ENCODE data around the gene FOXA3. TPM values are rescaled to one million over a fixed set of nuclear protein-coding genes. Genes with fewer than 3 reads are reported as not detected.
A peak's percentile ranks its signal among the peaks of the same experiment; 100 is the strongest.

FOXA3 gene
- total RNA-seq, 2 experiments from 2014 or later = not detected

GRCh38 chr19:45882652-45883585, 18.8 kb downstream of the FOXA3 start:
- Mint-ChIP-seq H3K4me3 (peak overlapping the region; percentile 52), H3K4me1 (peaks cover 20% of the 10 kb centered on the region), H3K36me3 (no peaks in the 10 kb centered on the region), H3K27ac (no peak overlapping the region), H3K9me3 (no peaks in the 10 kb centered on the region), H3K27me3 (peaks cover 5% of the 10 kb centered on the region)
- ATAC-seq (ENCODE audit: low read depth) (no peak), DNase-seq (peak; percentile 90)
- POLR2A ChIA-PET = interaction anchor here (1.3 kb wide), 1 partner anchor 66 kb away, joined by 5 read pairs; no protein-coding TSS in a partner anchor

GRCh38 chr19:45883586-45883880, 19.4 kb downstream of the FOXA3 start:
- Mint-ChIP-seq H3K4me3 (peak overlapping the region; percentile 52), H3K36me3 (no peaks in the 10 kb centered on the region), H3K4me1 (peaks cover 18% of the 10 kb centered on the region), H3K9me3 (no peaks in the 10 kb centered on the region), H3K27me3 (peaks cover 2% of the 10 kb centered on the region), H3K27ac (no peak overlapping the region)
- DNase-seq = no peak
- no peak for ATAC-seq (ENCODE audit: low read depth)
- POLR2A ChIA-PET = no interaction called here

- DNase-seq = no peak
- peak overlapping the region; percentile 52 for H3K4me3 Mint-ChIP-seq
- no peaks in the 10 kb centered on the region for H3K36me3 Mint-ChIP-seq
- no peaks in the 10 kb centered on the region for H3K9me3 Mint-ChIP-seq
- no peak for ATAC-seq (ENCODE audit: low read depth)
- H3K4me1 Mint-ChIP-seq = peaks cover 17% of the 10 kb centered on the region
- POLR2A ChIA-PET = interaction anchor here (2.6 to 4.4 kb wide), 3 partner anchors 18 to 114 kb away, joined by 12 to 45 read pairs (median 30); partner anchors contain the start of genes FOXA3, MYPOP, SIX5 and SYMPK
- H3K27ac Mint-ChIP-seq = no peak overlapping the region
- peaks cover 2% of the 10 kb centered on the region for H3K27me3 Mint-ChIP-seq
Measured at GRCh38 chr19:45883881-45884681, 20.0 kb downstream of the FOXA3 start.

GRCh38 chr19:45884682-45885555, 20.8 kb downstream of the FOXA3 start:
- Mint-ChIP-seq H3K27me3 (peaks cover 2% of the 10 kb centered on the region), H3K9me3 (no peaks in the 10 kb centered on the region), H3K36me3 (peaks cover 2% of the 10 kb centered on the region), H3K4me3 (peak overlapping the region; percentile 49), H3K27ac (no peak overlapping the region), H3K4me1 (peaks cover 17% of the 10 kb centered on the region)
- ATAC-seq (ENCODE audit: low read depth) (no peak), DNase-seq (peak; percentile 58)
- POLR2A ChIA-PET = interaction anchor here (0.6 to 4.4 kb wide), 6 partner anchors 17 to 718 kb away, joined by 3 to 45 read pairs (median 8); partner anchors contain the start of genes DMWD, FOXA3, MYPOP and SIX5

GRCh38 chr19:45885556-45886426, 21.7 kb downstream of the FOXA3 start, which contains the start of gene IRF2BP1:
Gene IRF2BP1, minus strand, starts transcription at chr19:45886141. Its CDS starts 367 bp downstream, at chr19:45885774.
- peaks cover 19% of the 10 kb centered on the region for H3K4me1 Mint-ChIP-seq
- DNase-seq = peak; percentile 89
- ATAC-seq (ENCODE audit: low read depth) = peak; percentile 72
- H3K9me3 Mint-ChIP-seq = no peaks in the 10 kb centered on the region
- H3K4me3 Mint-ChIP-seq = peak within 1 kb of the TSS; percentile 90
- H3K27ac Mint-ChIP-seq = peak within 1 kb of the TSS; percentile 94
- POLR2A ChIA-PET = interaction anchor here (0.6 to 4.4 kb wide), 12 partner anchors 9 to 719 kb away, joined by 3 to 45 read pairs (median 5); partner anchors contain the start of genes DMWD, FBXO46, FOXA3 and MYPOP
- H3K36me3 Mint-ChIP-seq = peaks cover 2% of the 10 kb centered on the region
- peaks cover 2% of the 10 kb centered on the region for H3K27me3 Mint-ChIP-seq

- peak; percentile 88 for DNase-seq
- no peaks in the 10 kb centered on the region for H3K27me3 Mint-ChIP-seq
- peak overlapping the region; percentile 90 for H3K4me3 Mint-ChIP-seq
Measured at GRCh38 chr19:45886427-45887199, 22.5 kb downstream of the FOXA3 start.

GRCh38 chr19:45887200-45887710, 23.1 kb downstream of the FOXA3 start:
- Mint-ChIP-seq H3K36me3 (peaks cover 2% of the 10 kb centered on the region), H3K4me3 (peak overlapping the region; percentile 90), H3K4me1 (peaks cover 13% of the 10 kb centered on the region), H3K9me3 (no peaks in the 10 kb centered on the region), H3K27ac (peak overlapping the region; percentile 94), H3K27me3 (no peaks in the 10 kb centered on the region)
- DNase-seq (no peak), ATAC-seq (ENCODE audit: low read depth) (no peak)
- POLR2A ChIA-PET = interaction anchor here (2.3 to 4.4 kb wide), 3 partner anchors 15 to 71 kb away, joined by 5 to 45 read pairs (median 30); partner anchors contain the start of genes FOXA3, MYPOP and SYMPK

More at GRCh38 chr19:45886427-45887199, 22.5 kb downstream of the FOXA3 start:
- Mint-ChIP-seq H3K9me3 (no peaks in the 10 kb centered on the region), H3K27ac (peak overlapping the region; percentile 94), H3K36me3 (peaks cover 2% of the 10 kb centered on the region), H3K4me1 (peaks cover 17% of the 10 kb centered on the region)
- POLR2A ChIA-PET = interaction anchor here (0.6 to 4.4 kb wide), 10 partner anchors 8 to 156 kb away, joined by 3 to 45 read pairs (median 6); partner anchors contain the start of genes FBXO46, FOXA3, MYPOP and SIX5
- peak; percentile 83 for ATAC-seq (ENCODE audit: low read depth)

- peaks cover 9% of the 10 kb centered on the region for H3K4me1 Mint-ChIP-seq
- no peak for ATAC-seq (ENCODE audit: low read depth)
- no peaks in the 10 kb centered on the region for H3K9me3 Mint-ChIP-seq
- no peak for DNase-seq
- no peaks in the 10 kb centered on the region for H3K27me3 Mint-ChIP-seq
- no peak overlapping the region for H3K27ac Mint-ChIP-seq
- POLR2A ChIA-PET = no interaction called here
- no peak overlapping the region for H3K4me3 Mint-ChIP-seq
- peaks cover 2% of the 10 kb centered on the region for H3K36me3 Mint-ChIP-seq
Measured at GRCh38 chr19:45889210-45889885, 25.2 kb downstream of the FOXA3 start.

- no peak overlapping the region for H3K27ac Mint-ChIP-seq
- POLR2A ChIA-PET = no interaction called here
- peaks cover 6% of the 10 kb centered on the region for H3K4me1 Mint-ChIP-seq
- no peak overlapping the region for H3K4me3 Mint-ChIP-seq
- peaks cover 10% of the 10 kb centered on the region for H3K36me3 Mint-ChIP-seq
- H3K27me3 Mint-ChIP-seq = no peaks in the 10 kb centered on the region
- H3K9me3 Mint-ChIP-seq = no peaks in the 10 kb centered on the region
- no peak for DNase-seq
- no peak for ATAC-seq (ENCODE audit: low read depth)
Measured at GRCh38 chr19:45890877-45891276, 26.8 kb downstream of the FOXA3 start.

GRCh38 chr19:45895519-45895972, 31.4 kb downstream of the FOXA3 start:
- H3K36me3 Mint-ChIP-seq = peaks cover 27% of the 10 kb centered on the region

More at GRCh38 chr19:45895519-45895972, 31.4 kb downstream of the FOXA3 start:
- ATAC-seq (ENCODE audit: low read depth) = no peak
- H3K27me3 Mint-ChIP-seq = no peaks in the 10 kb centered on the region
- DNase-seq = no peak
- peaks cover 7% of the 10 kb centered on the region for H3K4me1 Mint-ChIP-seq
- POLR2A ChIA-PET = no interaction called here
- no peak overlapping the region for H3K27ac Mint-ChIP-seq
- no peak overlapping the region for H3K4me3 Mint-ChIP-seq
- no peaks in the 10 kb centered on the region for H3K9me3 Mint-ChIP-seq

Measured in activated naive CD8-positive, alpha-beta T cell treated with anti-CD3 and anti-CD28 coated beads, Interleukin-2, amount 10 ng/mL, durations not matched to agents 7 days and 5 days (primary cell).